ENCODE data around the gene FRMD5.
"Not testable (repeated sequence)": the region's sequence is repeated elsewhere in the genome, so short reads cannot be mapped to it uniquely, and the experiment has no call there.

The FRMD5 gene

DNA sequence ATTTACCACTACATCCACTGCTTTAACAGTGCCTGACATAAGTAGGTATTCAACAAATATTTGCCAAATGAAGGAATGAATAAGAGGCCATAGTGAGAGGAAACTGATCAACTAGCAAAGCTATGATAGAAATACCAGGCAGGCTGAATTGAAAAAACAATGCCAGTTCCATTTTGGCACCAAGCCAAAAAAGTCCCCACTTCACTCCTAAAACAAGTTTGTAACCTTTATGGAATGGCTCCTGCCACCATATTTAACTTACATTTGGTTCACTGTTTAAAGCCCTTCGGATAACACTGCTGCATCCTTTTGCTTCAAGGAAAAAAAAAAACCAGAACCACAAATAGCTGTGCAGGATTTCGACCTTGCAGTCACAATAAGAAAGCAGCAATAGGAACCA lies 166.1 kb downstream of the FRMD5 start:
- no peak for DNase-seq

DNA sequence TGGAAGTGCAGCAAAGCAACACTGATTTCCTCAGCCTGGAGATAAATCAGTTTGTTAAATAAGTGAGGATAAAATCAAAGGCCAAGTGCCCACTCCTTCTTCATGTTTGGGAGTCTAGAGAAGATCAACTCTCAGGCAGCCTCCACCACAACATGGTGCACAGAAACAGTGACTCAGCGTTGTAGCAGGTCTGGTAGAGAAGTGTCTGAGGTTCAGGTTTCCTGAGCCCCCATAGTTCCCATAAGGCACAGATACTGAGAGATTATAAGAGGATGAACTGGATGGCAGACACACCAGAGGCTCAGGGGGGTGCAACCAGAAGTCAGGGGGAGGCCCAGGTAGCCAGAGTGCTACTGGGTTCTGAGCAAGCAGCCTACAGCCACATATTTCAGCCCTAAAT lies 166.7 kb downstream of the FRMD5 start:
- no peak for DNase-seq

- no peak for DNase-seq
These were observed 170.9 kb downstream of the FRMD5 start for GRCh38 chr15:44024155-44024554.

GRCh38 chr15:44023176-44023575 lies 171.9 kb downstream of the FRMD5 start:
- no peak for DNase-seq

DNA sequence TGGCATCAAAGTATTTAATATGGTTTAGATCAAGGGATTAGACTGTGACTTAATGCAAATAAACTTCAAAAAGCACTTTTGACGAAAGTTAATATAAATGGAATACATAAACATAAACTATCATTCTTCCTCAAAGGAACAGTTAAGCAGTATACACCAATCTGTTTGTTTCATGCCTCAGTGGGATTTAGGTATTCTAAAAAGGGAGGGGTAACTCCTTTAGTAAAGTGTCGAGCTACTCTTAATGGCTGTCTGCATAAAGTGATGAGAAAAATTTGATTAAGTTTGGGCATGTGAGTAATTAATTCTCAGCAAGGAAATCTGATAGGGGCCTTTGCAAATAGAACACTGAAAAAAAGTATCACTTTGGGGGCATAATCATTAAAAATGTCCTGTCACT lies 176.9 kb downstream of the FRMD5 start:
- DNase-seq: no peak

DNA sequence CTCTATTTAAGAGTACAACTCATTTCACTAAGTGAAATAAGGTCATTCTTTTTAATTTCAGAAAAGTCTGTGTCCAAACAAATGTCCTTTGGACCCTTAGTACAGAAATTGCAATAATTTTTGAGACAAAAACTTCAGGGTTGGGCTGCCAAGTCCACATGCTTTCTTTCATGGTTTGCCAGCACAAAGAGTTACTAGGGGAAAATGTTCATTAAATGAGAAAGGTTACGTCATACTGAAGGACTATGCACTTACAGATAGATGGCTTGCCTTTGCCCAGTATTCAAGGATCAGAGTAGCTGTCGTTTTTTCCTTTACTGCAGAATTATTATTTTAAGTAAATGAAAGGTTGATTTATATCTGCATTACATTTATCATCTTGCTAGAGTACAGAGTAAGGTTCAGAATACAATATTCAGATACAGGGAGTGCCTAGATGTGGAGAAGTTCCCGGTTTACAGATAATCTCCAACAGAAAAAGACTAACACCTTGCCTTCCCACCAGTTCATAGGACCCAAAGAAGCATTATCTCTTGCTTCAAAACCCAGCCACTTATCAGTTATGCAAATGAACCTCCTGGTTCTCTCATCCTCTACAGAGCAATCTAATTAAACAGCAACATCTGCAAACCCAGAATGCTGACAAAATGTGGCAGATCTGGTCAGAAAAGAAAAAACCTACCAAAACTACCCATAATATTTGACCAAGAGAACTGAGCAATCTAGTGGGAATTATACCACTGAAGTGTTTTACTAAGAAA lies 179.3 kb downstream of the FRMD5 start:
- DNase-seq: no peak

DNA sequence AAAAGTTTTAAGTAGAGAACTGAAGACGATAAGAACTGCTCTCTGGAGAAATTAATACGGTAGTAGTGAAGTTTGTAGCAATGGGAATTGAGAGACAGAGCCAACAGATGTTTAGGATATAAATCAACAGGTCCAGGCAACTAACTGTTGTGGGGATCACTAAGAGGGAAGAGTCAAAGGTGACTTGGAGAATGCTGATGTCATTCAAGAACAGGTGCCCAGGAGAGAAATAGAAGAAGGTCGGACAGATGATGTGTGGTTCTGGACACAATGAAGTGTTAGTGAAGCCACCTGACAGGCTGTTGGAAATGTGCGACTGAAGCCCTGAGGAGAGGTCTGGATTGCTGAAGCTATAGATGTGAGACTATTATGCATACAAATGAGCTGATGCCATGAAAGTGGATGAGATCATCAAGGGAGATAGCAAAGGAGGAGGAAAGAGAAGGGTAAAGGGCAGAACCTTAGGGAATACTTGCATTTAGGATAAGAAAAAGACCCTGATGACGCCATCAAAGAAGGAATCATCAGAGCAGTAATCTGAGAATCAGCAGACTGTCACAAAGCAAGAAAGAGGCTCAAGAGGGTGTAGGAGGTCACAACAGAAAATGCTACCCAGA lies 183.7 kb downstream of the FRMD5 start:
- DNase-seq: no peak

GRCh38 chr15:44010089-44010488 lies 185.0 kb downstream of the FRMD5 start:
- no peak for DNase-seq

DNA sequence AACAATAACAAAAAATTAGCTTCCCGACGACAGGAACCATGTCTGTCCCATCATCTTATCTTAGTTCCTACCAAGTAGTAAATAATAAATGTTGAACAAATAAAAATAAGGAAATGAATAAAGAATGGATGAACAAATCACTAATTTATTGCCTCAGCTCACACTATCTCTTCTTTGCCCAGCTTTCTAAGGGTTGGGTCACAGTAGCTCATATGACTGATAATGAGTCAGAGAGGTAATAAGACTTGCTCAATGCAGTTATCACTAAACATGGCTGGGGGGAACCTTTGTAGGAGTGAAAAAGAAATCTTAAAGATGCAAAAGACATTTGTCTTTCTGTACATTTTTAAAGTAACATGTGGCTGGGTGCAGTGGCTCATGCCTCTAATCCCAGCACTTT lies 186.0 kb downstream of the FRMD5 start:
- no peak for DNase-seq

- not testable (repeated sequence) for DNase-seq
These were observed 194.8 kb downstream of the FRMD5 start for GRCh38 chr15:44000248-44000647.

GRCh38 chr15:43998607-43999006 lies 196.5 kb downstream of the FRMD5 start:
- DNase-seq: no peak

- DNase-seq: no peak
These were observed 203.9 kb downstream of the FRMD5 start for GRCh38 chr15:43991206-43991605.

- no peak for DNase-seq
These were observed 205.1 kb downstream of the FRMD5 start for GRCh38 chr15:43989938-43990337.

DNA sequence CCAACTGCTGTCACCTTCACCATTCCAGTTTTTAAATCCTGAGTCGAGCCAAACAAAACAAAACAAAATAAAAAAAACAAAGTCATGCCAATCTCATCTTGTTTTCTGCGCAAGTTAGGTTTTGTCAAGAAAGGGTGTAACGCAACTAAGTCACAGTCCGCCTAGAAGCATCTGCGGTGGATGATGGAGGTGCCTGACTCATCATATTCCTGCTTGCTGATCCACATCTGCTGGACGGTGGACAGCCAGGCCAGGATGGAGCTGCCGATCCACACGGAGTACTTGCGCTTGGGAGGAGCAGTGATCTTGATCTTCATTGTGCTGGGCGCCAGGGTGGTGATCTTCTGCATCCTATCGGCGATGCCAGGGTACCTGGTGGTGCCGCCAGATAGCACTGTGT lies 206.2 kb downstream of the FRMD5 start:
- no peak for DNase-seq

DNA sequence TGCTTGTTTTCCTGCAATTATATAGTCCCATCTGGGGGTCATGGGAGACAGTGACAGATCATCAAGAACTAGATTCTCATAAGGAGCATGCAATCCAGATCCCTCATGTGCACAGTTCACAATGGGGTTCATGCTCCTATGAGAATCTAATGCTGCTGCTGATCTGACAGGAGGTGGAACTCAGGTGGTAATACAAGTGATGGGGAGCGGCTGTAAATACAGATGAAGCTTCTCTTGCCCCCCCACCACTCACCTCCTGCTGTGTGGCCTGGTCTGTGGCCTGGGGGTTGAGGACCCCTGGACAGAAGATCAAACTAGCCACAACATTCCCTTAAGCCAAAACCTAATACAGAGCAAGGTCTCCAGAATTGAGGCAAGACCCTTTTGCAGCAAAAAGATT lies 207.1 kb downstream of the FRMD5 start:
- no peak for DNase-seq

GRCh38 chr15:43985976-43986680 lies 208.9 kb downstream of the FRMD5 start:
- no peak for DNase-seq

GRCh38 chr15:43981576-43981975 lies 213.5 kb downstream of the FRMD5 start:
- no peak for DNase-seq

DNA sequence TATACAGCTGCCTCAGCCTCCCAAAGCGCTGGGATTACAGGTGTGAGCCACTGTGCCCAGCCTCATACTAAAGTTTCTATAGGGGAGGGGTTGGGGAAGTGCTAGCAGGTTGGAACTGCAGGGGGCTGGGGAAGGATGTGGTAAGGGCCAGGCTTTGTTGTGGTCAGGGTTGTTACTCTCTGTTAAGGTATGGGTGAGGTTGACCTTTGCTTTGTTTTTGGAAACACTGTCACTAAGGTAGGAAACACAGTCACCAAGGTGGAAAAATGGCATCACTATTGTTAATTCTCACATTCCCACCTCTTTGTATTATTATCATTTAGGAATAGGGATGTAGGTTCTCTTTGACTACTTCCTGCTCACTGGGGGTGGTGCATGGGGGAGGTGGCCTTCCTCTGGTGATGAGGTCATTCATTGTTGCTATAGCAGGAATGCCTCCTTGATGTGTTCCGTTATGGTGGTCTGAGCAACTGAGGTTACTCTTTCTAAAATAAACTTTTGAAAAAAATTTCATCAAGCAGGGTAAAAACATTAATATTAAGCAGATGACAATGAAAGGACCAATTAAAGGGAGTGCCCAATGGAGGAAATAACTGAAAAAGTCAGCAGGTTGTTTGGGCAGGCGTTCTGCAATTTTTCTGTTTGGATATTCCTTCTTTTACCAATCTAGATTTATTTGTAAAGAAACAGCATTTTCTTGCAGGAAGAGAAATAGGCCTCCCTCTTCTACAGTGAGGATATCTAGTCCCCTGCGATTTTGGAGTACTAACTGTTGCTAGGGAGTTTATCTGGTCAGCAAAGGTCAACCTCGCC lies 217.8 kb downstream of the FRMD5 start:
- DNase-seq: peak; percentile 37

DNA sequence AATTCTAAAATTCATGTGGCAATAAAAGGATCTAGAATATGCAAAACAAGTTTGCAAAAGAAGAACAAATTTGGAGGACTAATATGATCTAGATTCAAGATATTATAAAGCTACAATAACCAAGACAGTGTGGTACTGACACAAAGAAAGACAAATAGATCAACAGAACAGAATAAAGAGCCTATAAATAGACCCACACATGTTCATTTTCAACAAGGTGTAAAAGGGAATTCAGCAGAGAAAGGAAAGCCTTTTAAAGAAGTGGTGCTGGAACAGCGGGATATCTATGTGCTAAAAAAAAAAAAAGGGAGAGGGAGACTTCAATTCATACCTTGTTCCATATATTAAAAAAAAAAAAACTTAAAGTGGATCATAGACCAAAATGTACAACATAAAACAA lies 219.3 kb downstream of the FRMD5 start:
- DNase-seq: no peak

DNA sequence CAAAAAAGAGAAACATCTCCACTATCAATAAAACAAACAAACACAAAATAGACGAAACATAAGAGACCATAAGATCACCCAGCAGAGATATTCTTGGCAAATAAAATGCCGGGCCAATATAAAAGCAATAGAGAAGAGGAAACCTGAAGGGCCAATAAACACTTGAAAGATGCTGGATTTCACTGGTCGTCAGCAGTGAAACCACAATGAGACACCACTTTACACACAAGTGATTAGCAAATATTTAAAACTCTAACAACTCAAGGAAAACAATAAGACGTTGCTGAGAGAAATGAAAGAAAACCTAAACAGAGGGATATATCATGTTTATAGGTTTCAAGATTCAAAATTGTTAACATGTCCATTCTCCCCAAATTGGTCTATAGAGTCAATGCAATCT lies 219.7 kb downstream of the FRMD5 start:
- no peak for DNase-seq

DNA sequence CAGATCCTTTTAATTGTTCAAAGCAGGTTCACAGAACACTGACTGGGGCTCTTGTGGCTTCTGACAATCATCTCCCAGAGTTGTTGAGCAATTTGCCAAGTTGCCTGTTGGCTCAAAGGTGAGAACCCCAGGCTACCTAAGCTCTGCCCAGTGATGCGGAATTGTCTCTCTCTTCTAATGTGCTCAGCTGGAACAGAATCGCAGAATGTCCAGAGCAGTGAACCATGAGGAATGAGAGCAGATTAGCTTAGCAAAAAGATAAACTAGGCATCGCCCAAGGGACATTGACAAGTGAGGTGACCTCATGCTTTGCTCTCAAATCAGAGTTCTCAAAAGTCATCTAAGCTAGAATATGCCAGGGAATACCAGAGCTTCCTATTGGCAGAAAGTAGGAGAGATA lies 220.2 kb downstream of the FRMD5 start:
- DNase-seq: no peak

DNA sequence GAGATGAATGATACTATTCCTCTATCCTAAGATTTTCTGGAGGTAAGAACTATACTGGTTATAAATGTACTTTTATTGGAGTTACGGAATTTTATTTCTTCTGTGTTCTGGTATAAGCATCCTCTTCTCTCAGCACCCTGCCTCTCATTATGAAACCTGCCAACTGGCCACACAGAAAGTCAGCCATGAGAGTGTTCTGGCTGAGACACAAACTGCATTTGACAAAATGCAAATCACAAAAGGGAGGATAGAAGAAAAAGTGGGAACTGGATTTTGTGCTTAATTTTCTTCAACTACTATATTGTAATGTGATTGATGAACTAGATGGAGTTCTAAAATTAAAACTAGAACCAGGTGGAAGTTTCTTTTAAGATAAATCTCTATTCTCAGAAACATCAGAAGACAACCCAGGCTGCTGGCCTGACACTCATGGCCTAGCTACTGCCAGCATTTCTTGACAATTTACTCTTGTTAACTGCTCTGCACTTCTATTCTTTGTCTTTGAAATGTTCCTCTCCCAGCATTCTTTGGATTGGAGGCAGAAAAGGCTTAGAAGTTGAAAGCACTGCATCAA lies 225.2 kb downstream of the FRMD5 start:
- DNase-seq: no peak

DNA sequence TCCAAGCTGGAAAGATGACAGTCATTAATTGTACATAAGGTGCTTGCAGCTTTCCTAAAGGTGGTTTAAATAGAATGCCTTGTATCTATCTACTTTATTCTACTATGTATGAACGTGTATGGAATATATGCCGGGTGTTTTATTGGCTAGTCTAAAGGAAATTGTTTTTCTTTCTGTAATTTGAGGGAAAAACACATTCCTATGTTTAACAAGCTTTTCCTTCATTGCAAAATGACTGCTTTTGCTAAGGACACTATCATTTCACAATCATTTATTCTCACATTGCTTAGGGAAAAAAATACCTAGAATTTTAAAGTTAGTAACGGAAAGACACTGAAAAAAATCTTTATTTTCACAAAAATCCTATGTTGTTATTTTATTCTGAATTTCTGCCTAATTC lies 226.5 kb downstream of the FRMD5 start:
- no peak for DNase-seq

Data from central memory CD4-positive, alpha-beta T cell (primary cell).